HEK293T (cell line): ENCODE data around the gene NKAIN2.
"Not testable (repeated sequence)": the region's sequence is repeated elsewhere in the genome, so short reads cannot be mapped to it uniquely, and the experiment has no call there.

ENCODE experiments used
- CTCF ChIA-PET: fragments of 350-600 bp; formaldehyde crosslinking; extraction: SDS; loops from one replicate; lab custom pipeline; 2021; ENCODE audit warnings: antibody characterized with exemption, inconsistent platforms; lab: Yijun Ruan, JAX
- POLR2A ChIA-PET: fragments of 350-600 bp; formaldehyde crosslinking; extraction: SDS; loops from one replicate; lab custom pipeline; 2020; ENCODE audit warnings: antibody characterized with exemption, inconsistent platforms; lab: Yijun Ruan, JAX
- DNase-seq: peaks from one replicate; pipeline ENCODE4 v3.0.0; 2012; ENCODE audit warnings: mixed read lengths; ENCODE audit errors: extremely low spot score
- ARNT ChIP-seq: fragments of 450-650 bp; IDR thresholded peaks from 2 replicates; pipeline ENCODE4 v1.6.1; 2017; ENCODE audit warnings: mild to moderate bottlenecking
- BHLHE40 ChIP-seq: fragments of 450-650 bp; IDR thresholded peaks from 2 replicates; pipeline ENCODE4 v1.6.1; 2016; ENCODE audit warnings: mild to moderate bottlenecking, moderate library complexity, borderline replicate concordance
- CTBP1 ChIP-seq: fragments of 450-650 bp; IDR thresholded peaks from 2 replicates; pipeline ENCODE4 v1.6.1; 2016; ENCODE audit warnings: borderline replicate concordance
- ELF4 ChIP-seq: fragments of 450-650 bp; IDR thresholded peaks from 2 replicates; pipeline ENCODE4 v1.6.1; 2017; ENCODE audit warnings: antibody characterized with exemption
- FOXA1 ChIP-seq: fragments of 450-650 bp; IDR thresholded peaks from 2 replicates; pipeline ENCODE4 v1.6.1; 2016; ENCODE audit warnings: mild to moderate bottlenecking
- FOXK2 ChIP-seq: fragments of 450-650 bp; IDR thresholded peaks from 2 replicates; pipeline ENCODE4 v1.6.1; 2016; ENCODE audit warnings: mild to moderate bottlenecking
- FOXM1 ChIP-seq: fragments of 450-650 bp; IDR thresholded peaks from 2 replicates; pipeline ENCODE4 v1.6.1; 2017; ENCODE audit warnings: mild to moderate bottlenecking, borderline replicate concordance
- HDGF ChIP-seq: fragments of 450-650 bp; IDR thresholded peaks from 2 replicates; pipeline ENCODE4 v1.6.1; 2017; ENCODE audit warnings: antibody characterized with exemption, borderline replicate concordance
- L3MBTL2 ChIP-seq: fragments of 450-650 bp; conservative IDR thresholded peaks from 2 replicates; pipeline ENCODE4 v1.6.1; 2016; ENCODE audit warnings: mild to moderate bottlenecking
- LEF1 ChIP-seq: fragments of 450-650 bp; IDR thresholded peaks from 2 replicates; pipeline ENCODE4 v1.6.1; 2017; ENCODE audit warnings: mild to moderate bottlenecking, borderline replicate concordance
- NFRKB ChIP-seq: fragments of 450-650 bp; IDR thresholded peaks from 2 replicates; pipeline ENCODE4 v1.6.1; 2016; ENCODE audit warnings: mild to moderate bottlenecking, moderate library complexity
- PKNOX1 ChIP-seq: fragments of 450-650 bp; IDR thresholded peaks from 2 replicates; pipeline ENCODE4 v1.6.1; 2016
- SP1 ChIP-seq: fragments of 450-650 bp; IDR thresholded peaks from 2 replicates; pipeline ENCODE4 v1.6.1; 2017
- SUZ12 ChIP-seq: fragments of 450-650 bp; IDR thresholded peaks from 2 replicates; pipeline ENCODE4 v1.6.1; 2016; ENCODE audit warnings: mild to moderate bottlenecking
- TARDBP ChIP-seq: fragments of 450-650 bp; IDR thresholded peaks from 2 replicates; pipeline ENCODE4 v1.6.1; 2016
- ZNF384 ChIP-seq: fragments of 450-650 bp; IDR thresholded peaks from 2 replicates; pipeline ENCODE4 v1.6.1; 2016

Gene NKAIN2

GRCh38 chr6:124339610-124340334, 536.1 kb downstream of the NKAIN2 start:
- ChIA-PET POLR2A (no interaction called here), CTCF (no interaction called here)
- TF ChIP-seq TARDBP (no peak), FOXM1 (no peak), L3MBTL2 (no peak), ZNF384 (no peak), HDGF (no peak), ARNT (no peak), SUZ12 (no peak), BHLHE40 (no peak), PKNOX1 (no peak), FOXA1 (no peak), LEF1 (no peak), CTBP1 (no peak), FOXK2 (no peak), NFRKB (no peak), SP1 (no peak), ELF4 (no peak)
- DNase-seq = no peak

- CTCF ChIA-PET, POLR2A ChIA-PET, DNase-seq: not testable (repeated sequence)
Observed at GRCh38 chr6:124348339-124348738, 544.7 kb downstream of the NKAIN2 start.

GRCh38 chr6:124355146-124355545, 551.5 kb downstream of the NKAIN2 start:
- ChIA-PET POLR2A (no interaction called here), CTCF (no interaction called here)
- TF ChIP-seq LEF1 = no peak
- no peak for DNase-seq

- no peak for TF ChIP-seq SP1
- no peak for TF ChIP-seq HDGF
- TF ChIP-seq LEF1 = no peak
- no peak for TF ChIP-seq ARNT
- TF ChIP-seq BHLHE40 = no peak
- no peak for TF ChIP-seq FOXA1
- no peak for TF ChIP-seq L3MBTL2
- TF ChIP-seq PKNOX1 = no peak
- no peak for TF ChIP-seq SUZ12
- no peak for TF ChIP-seq NFRKB
- POLR2A ChIA-PET = no interaction called here
- no peak for DNase-seq
- CTCF ChIA-PET = no interaction called here
Observed at GRCh38 chr6:124356276-124356810, 552.7 kb downstream of the NKAIN2 start.

- ChIA-PET POLR2A (no interaction called here), CTCF (no interaction called here)
- DNase-seq = no peak
- TF ChIP-seq HDGF (no peak), L3MBTL2 (no peak), ZNF384 (no peak), BHLHE40 (no peak), CTBP1 (no peak), ARNT (no peak), FOXA1 (no peak), PKNOX1 (no peak), FOXM1 (no peak), LEF1 (no peak), SP1 (no peak), FOXK2 (no peak), SUZ12 (no peak), ELF4 (no peak), TARDBP (no peak)
Observed at GRCh38 chr6:124356811-124357210, 553.1 kb downstream of the NKAIN2 start.

GRCh38 chr6:124368131-124368530, 564.5 kb downstream of the NKAIN2 start:
- POLR2A ChIA-PET = no interaction called here
- CTCF ChIA-PET = no interaction called here
- no peak for DNase-seq
- no peak for TF ChIP-seq HDGF
- TF ChIP-seq LEF1 = no peak
- no peak for TF ChIP-seq ELF4
- TF ChIP-seq TARDBP = no peak
- TF ChIP-seq BHLHE40 = no peak
- TF ChIP-seq NFRKB = no peak
- no peak for TF ChIP-seq SUZ12
- no peak for TF ChIP-seq FOXA1
- no peak for TF ChIP-seq PKNOX1
- TF ChIP-seq CTBP1 = no peak
- TF ChIP-seq FOXM1 = no peak
- TF ChIP-seq ARNT = no peak
- TF ChIP-seq FOXK2 = no peak
- TF ChIP-seq ZNF384 = no peak
- TF ChIP-seq SP1 = no peak
